Middle frontal gyrus (tissue), 1 donor: ENCODE data around the gene TASOR2.

ENCODE experiments used
- DNase-seq: peaks from one replicate; pipeline ENCODE4 v3.0.0-alpha.2; 2015; ENCODE audit warnings: low spot score; ENCODE audit errors: extremely low spot score

The TASOR2 gene

DNA sequence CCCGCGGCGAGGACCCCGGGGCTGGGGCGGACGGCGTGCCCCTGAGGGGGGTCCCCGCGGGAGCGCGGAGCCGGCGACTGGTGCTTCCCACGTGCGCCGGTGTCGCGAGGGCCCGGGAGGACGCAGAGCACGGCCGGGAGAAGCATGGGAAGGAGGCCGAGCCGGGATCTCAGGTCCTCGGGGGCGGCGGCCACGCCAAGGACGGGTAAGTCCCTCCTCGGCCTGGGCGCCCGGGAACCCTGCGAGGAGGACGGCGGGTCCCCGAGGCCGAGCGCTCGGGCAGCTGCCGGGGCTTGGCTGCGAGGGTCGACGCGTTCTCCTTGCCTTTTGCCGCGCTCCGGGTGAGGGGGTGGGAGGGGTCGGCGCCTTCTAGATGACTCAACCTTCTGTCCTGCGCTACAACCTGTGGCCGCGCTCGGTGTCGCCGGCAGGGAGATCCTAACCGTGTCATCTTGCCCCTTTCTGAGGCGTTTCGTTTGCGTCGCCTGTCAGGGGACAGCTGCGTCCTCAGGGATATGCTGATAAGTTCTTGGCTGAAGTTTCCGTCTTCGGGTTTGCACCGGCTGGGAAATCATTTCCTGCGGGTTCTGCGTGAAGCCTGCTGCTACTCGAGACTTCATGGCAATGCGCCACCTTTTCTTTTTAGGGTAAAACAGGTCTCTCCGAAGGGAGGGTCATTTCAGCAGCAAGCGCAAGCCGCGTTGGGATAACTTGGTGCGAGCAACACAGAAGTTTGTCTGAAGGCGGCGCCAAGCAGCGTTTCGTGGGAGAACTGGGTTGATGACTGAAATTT, 529 bp downstream of the TASOR2 start:
- peak; percentile 44 for DNase-seq

DNA sequence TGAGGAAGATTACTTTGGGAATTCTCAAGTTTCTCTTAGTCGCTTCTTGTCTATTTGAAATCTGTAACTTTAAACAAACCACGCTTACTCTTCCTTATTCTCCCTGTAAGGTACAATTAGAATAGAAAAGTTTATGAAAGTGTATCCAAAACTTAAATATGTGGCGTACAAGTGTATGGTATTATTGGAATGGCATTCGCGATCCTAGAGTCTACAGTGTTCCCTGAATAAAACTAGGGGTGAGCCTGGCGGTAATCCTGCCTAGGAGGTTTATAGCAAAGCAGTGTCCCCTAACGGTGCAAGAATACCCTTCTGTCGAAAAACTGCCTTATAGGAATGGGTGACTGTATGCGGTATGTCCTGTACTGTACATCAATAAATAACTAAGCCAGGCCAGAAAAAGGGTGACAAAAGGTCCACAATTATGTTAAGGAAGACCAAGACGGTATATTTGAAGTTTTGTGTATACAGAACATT, 1.2 kb downstream of the TASOR2 start:
- DNase-seq, result no peak

DNA sequence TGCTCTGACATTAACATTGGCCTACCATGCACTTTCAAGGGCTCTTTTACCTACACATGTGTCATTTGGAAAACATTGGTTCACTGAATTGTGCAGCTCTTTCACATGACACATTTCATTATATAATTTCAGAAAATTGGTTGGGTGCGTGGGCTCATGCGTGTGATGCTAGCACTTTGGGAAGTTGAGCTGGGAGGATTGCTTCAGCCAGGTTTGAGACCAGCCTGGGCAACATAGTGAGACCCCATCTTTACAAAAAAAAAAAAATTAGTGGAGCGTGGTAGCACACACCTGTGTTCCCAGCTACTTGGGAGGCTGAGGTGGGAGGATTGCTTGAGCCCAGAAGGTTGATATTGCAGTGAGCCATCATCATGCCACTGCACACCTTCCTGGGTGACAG, 3.9 kb downstream of the TASOR2 start:
- DNase-seq, result no peak

DNA sequence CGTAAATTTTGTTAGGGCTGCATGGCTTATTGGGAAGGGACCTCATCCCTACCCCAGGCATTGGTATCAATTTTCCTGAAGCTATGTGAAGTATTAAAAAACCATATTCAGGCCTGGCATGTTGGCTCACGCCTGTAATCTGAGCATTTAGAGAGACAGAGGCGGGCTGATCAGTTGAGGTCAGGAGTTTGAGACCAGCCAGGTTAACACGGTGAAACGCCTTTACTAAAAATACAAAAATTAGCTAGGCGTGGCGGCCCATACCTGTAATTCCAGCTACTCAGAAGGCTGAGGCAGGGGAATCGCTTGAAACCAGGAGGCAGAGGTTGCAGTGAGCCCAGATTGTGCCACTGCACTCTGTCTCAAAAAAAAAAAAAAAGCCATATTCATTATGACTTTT, 7.1 kb downstream of the TASOR2 start:
- no peak for DNase-seq

DNA sequence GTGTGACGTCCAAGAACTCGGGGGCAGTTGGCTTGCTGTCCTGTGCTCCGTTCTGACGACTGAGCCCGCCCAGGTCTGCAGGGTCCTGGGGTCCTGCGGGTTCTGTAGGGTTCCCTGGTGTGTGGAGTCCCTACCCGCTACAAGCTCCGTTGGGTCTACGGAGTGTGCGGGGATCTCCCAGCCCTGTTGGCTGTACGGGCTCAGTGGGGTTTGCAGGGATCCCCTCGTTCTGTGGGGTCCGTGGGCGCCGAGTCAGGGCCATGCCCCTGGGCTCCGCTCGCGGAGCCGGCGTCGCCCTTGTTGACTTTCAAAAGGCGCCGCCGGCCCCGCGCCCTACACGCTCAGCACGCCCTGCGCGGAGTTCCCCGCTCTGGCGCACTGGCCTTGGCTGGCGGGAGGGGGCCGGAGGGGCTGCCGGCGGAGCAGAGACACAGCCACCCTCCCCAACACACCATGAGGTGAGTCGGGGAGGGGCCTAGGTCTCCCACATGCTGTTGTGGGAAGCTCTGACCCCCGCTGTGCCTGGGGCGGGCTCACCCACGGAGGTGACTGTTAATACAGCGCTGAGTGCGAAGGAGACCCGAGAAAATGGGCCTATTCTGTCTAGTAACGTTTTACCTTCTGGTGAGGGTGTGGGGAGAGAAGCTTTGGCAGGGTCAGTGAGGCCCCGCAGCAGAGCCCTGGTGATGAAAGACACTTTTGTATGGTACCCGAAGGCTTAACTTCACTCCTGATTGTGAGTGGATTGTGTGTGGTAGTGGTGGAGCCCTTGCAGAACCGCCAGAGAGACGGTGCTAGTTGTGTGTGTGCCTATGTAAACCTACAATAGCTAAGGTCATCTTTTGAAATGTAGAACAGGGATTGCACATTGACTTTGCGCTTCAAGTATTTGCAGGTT, 8.1 kb downstream of the TASOR2 start:
- no peak for DNase-seq

DNA sequence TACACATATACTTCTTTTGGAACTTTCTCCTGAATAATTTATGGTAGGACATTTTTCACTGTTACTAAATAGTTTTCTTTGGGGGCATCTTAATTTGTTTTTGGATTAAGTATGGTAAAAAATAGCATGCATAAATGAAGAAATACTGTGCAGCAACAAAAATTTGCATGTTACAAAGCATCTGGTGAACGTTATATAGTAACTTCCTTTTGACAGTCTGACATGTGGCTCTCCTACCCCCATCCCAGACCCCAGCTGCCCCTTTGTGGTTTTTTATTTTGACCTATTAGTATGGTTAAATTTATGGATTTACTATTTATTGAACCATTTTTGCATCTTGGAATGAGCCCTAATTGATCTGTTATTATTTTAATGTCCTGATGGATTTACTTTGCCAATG, 9.9 kb downstream of the TASOR2 start:
- no peak for DNase-seq

DNA sequence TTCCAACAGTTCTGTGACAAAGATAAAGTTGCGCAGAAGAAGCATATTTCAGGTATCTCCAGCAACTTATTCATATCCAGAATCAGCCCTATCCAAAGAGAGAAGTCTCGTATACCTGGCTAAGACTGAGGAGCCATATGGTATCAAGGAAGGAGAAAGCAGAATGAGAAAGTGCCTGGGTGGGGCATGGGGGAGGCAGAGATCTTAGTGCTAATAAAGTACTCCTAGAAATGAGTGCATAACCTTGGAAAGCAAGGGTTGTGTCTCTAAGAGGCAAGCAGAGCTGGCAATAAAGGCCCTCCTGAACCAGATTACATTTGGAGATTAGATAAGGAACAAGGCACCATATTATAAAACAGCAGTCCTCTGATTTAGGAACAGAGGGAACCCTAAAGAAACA, 12.7 kb downstream of the TASOR2 start:
- no peak for DNase-seq

DNA sequence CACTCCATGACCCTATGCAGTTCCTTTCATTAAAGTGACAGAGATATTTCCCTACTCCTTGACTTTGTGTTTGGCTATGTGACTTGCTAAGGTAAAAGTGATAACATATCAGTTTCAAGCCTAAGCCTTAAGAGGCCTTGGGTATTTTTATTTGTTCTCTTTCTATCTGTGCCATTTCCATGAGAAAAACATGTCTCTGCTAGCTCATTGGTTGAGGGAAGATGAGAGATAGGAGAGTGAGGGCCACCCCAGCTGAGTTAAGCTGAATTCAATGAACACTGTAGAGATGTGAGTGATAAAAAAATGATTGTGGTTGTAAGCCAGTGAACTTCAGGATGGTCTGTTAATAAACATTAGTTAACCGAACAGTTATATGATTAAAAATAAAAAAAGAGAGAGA, 13.4 kb downstream of the TASOR2 start:
- no peak for DNase-seq

DNA sequence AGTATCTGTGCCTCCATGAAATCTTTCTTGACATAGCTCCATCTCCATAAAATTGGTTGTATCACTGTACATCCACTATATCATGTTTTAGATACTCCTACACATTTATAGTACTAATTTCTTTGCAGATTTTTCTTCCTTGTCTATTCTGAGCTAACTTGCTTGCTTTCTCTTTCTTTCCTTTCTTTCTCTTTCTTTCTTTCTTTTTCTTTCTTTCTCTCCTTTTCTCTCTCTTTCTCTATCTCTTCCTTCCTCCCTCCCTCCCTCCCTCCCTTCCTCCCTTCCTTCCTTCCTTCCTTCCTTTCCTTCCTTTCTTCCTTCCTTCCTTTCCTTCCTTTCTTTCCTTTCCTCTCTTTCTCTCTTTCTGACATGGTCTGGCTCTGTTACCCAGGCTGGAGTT, 23.7 kb downstream of the TASOR2 start:
- no peak for DNase-seq

DNA sequence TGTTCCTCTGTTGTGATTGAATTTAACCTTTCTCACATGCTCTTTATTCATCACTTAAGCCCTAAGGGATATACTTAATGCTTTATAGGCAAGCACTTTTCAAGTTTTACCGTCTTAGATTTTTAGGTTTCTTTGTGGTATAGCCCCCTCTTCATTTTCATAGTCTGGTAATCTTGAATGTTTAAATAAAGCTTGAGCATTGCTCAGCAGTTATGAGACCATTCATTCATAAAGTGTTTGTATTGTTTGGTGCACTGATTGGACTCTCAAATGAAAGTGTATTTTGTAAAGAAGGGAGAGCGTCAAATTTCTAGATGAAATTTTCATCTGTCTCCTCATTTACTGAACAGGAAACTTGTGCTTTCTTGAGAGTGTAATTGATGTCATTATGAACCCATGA, 25.2 kb downstream of the TASOR2 start:
- no peak for DNase-seq

DNA sequence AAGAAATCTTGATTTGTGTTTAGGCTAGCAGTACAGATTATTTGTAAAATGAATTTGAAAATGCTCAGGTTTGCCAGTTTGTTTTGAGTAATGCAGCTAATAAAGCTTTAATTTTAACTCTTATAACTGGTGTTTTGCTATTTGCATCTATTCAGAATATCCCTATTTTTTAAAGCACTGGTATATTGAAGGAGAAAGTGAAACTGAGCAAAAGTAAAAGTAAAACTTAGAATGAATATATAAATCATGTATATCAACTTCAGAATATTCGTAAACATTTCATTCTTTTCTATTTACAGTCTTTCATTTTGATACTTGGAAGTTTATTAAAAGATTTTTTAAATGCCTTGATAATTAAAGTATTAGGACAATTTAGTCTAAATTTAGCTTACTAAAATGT, 26.2 kb downstream of the TASOR2 start:
- DNase-seq, result no peak

DNA sequence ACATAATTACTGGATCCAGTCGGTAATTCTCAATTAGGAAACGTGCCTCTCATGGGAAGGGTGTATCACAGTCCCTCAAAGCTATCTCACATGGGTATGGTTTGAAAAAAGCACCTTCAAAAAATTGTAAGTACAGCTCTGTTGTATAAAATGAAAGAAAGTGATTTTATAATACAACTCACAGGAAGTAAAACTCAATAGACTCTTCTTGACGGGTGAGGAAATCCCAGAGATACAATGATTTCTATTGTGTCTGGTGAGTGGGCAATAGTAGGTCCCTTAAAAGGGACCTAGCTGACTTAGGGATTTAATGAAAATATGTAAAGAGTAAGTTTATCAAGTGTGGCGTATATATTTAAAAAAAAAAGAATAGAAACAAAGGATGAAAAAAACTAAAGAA, 27.0 kb downstream of the TASOR2 start:
- no peak for DNase-seq

DNA sequence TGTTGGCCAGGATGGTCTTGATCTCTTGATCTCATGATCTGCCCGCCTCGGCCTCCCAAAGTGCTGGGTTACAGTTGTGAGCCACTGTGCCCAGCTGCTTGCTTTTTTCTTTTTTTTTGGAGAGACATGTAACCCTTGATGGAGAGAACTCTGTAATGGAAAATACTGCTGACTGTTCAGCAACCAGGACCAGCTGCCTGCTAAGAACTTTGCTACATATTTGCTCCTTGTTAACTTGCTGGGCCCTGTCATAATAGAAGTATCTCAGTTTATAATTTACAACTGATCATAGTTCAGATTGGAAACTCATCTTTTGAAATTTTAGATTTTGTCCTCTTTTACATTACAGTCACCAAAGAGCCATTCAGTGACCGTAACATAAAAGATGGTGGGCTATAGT, 34.9 kb downstream of the TASOR2 start:
- DNase-seq, result no peak

DNA sequence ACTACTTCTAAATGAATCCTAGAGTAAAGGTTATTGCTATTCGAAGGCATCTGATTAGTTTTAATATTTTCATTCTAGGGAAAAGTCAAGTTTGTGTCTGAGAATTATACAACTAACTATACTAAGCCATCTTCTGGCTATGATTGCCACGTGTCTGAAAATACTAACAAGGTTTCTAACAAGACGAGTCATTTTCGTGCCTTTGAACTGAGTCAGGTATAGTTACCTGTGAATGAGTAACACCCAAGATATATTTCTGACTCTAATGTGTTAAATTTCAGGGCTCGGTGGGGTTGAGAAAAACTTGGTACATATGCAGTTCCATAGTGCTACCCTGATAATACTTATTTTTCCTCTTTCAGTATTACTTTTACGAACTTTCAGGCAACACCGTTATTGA, 35.5 kb downstream of the TASOR2 start:
- no peak for DNase-seq

DNA sequence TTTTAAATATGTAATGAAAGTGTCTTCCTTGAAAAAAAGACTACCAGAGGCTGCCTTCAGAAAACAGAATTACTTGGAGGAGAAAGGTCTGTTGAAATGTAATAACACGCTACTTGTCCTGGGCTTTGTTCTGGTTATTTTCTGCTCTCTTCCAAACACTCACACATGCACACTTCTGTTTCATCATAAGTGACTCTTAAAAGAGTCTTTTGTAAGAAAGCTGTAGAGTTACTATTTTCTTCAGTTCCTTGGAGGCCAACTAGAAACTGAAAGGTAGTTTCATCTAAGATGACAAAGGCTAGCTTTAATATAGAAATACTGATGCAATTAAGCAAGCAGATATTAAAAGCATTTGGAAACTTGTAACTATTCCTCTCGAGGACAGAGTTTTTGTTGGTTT, 39.1 kb downstream of the TASOR2 start:
- DNase-seq, result no peak

DNA sequence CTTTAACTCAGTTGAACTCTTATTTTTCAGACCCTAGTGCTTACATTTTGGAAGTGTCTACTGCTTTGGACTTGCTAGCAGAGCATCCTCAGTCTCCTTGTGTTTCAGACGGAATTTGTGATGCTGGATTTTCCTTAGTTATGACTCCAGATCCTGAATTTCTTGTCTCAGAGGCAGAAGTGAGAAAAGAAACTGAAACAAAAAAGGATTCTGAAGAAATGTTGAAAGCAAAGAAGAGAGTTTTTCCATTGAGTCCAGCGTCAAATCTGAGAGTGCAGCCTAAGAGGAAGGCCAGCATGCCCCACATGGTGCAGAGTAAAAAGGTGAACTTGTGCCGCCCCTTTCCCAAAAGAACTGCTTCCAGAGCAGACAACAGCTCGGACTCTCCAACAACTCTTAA, 46.1 kb downstream of the TASOR2 start:
- DNase-seq, result no peak

DNA sequence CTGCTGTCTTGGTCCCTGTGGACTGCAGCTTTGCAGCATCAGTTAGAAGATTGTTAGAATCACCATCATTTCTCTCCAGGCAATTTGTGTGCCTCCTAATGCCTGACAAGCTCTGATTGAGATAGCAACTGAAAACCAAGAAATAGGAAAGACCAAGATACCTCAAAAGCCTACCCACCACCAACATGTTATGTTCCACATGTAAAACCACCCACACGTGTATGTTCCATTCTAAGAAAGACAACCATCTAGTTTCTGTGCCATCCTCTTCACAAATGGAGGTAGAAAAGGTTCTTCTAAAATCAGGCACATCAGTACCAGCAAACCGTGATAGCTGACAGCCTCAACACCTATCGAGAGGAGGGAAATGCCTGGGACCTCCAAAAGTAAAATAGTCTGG, 46.9 kb downstream of the TASOR2 start:
- no peak for DNase-seq

DNA sequence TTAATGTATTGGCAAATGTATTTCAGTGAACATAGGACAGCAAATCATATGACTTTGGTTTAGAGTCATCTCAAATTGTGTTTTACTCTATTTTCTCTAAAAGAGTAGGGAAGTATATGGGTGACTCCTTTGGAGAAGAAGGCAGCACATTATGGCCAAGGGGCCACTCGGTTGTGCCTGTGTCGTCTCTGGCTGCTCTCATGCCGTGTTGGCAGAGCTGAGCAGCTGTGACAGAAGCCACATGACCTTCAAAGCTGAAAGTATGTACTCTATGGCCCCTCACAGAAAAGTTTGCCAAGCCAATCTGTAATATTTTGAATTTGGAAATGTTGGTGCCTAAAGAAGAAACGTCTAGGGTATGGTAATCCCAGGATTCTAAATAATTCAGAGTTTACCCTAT, 47.5 kb downstream of the TASOR2 start:
- no peak for DNase-seq
